Adrenal gland (tissue), 12 donors: ENCODE measurements around the gene ACTL6B. TPM values are rescaled to one million over a fixed set of nuclear protein-coding genes. Genes with fewer than 3 reads are reported as not detected.

Experiments
- DNase-seq, 7 donors: peaks; one replicate each; pipeline ENCODE4 v3.0.0-alpha.2; 2019 to 2020
- H3K27ac ChIP-seq, 5 donors: fragments of 200-600 bp; sonication (generic) in 4 of 5; 1 replicate in 3 of 5; 2 replicates in 2 of 5; pipeline versions ENCODE4 v1.5.1 to v1.8.0; 2016 to 2020; ENCODE audit warnings: mild to moderate bottlenecking in 1 of 5
- H3K27me3 ChIP-seq: fragments of 200-600 bp; 2 replicates; pipeline ENCODE4 v1.8.0; 2021
- H3K36me3 ChIP-seq, 2 donors: fragments of 200-600 bp; replicated peaks in 1 of 2; 1 replicate in 1 of 2; 2 replicates in 1 of 2; pipeline versions ENCODE4 v1.5.1 to v1.8.0; 2018 to 2022
- H3K4me1 ChIP-seq, 2 donors: fragments of 200-600 bp; replicated peaks in 1 of 2; 1 replicate in 1 of 2; 2 replicates in 1 of 2; pipeline versions ENCODE4 v1.5.1 to v1.8.0; 2018 to 2021
- H3K4me3 ChIP-seq, 4 donors: fragments of 200-600 bp; sonication (generic) in 3 of 4; one replicate each; pipeline ENCODE4 v1.5.1; 2016 to 2018
- H3K9me3 ChIP-seq, 3 donors: fragments of 200-600 bp; sonication (generic) in 1 of 3; replicated peaks in 1 of 3; 1 replicate in 2 of 3; 2 replicates in 1 of 3; pipeline versions ENCODE4 v1.5.1 to v1.8.0; 2016 to 2021
- POLR2A ChIP-seq, 2 donors: fragments of 450-650 bp; IDR thresholded peaks; one replicate each; pipeline ENCODE4 v1.6.1; 2017; ENCODE audit warnings: antibody characterized with exemption in 2 of 2, mild to moderate bottlenecking in 2 of 2, moderate library complexity in 1 of 2
- WGBS, 4 donors: extraction: QIAGEN DNeasy Blood & Tissue Kit in 2 of 4; methylation state at CpG; one replicate each; pipeline versions ENCODE4 v1.1.5 to v1.1.7; 2013 to 2017; 5-methylcytosine and 5-hydroxymethylcytosine counted together
- intact Hi-C, 2 donors: fragments of 100-400 bp; cut with DNase I; formaldehyde crosslinking; loops; one replicate each; pipeline versions ENCODE4 v1.14.1 to v1.15.0; 2022 to 2023
- polyA plus RNA-seq, 3 donors: library from polyadenylated mRNA; stranded (reverse); fragments of 200-250 nt in 2 of 3; fragments of 350-450 nt in 1 of 3; fragmentation: Illumina TruSeq in 1 of 3; extraction: RNeasy Lipid Tissue Mini Kit (QIAGEN cat#74804) in 1 of 3; gene quantifications; one replicate each; pipeline ENCODE4 v1.2.3, GENCODE V29; 2013 to 2014
- total RNA-seq, 9 donors: library from RNA; depleted of rRNA in 4 of 9; stranded (reverse); fragments of >200 nt in 4 of 9; fragments of 120-200 nt in 1 of 9; fragmentation: NEBNext Ultra II Directional in 1 of 9; extraction: Animal tissue kit (Norgen Biotek cat#: 25700) in 1 of 9; gene quantifications; one replicate each; pipeline versions ENCODE4 v1.1.0 to v1.2.4, GENCODE V29; 2013 to 2023
- TF ChIP-seq, protein P1 (sequence below), 6 experiments: fragments of 450-650 bp in 4 of 6; fragments of 200-600 bp in 2 of 6; sonication (generic) in 1 of 6; IDR thresholded peaks; 1 replicate in 5 of 6; 2 replicates in 1 of 6; pipeline versions ENCODE4 v1.5.1 to v1.8.0; 2016 to 2021; ENCODE audit warnings: antibody characterized with exemption in 6 of 6, mild to moderate bottlenecking in 2 of 6, moderate library complexity in 1 of 6
- donor health status: healthy with polysubstance abuse.
- donor health status: Bipolar disorder and iron deficiency.
- donor health status: DM: yes; HTN: yes; CAD: no.
- donor health status: DM: no; HTN: no; CAD: no.
- donor health status: DM: no; HTN: no; CAD: no.
- donor health status: DM: yes; HTN: yes; CAD: no.

Gene ACTL6B
- total and polyA plus RNA-seq, 12 donors: 0.64 to 5.1 (median 2.4) TPM; not detected in 5

DNA sequence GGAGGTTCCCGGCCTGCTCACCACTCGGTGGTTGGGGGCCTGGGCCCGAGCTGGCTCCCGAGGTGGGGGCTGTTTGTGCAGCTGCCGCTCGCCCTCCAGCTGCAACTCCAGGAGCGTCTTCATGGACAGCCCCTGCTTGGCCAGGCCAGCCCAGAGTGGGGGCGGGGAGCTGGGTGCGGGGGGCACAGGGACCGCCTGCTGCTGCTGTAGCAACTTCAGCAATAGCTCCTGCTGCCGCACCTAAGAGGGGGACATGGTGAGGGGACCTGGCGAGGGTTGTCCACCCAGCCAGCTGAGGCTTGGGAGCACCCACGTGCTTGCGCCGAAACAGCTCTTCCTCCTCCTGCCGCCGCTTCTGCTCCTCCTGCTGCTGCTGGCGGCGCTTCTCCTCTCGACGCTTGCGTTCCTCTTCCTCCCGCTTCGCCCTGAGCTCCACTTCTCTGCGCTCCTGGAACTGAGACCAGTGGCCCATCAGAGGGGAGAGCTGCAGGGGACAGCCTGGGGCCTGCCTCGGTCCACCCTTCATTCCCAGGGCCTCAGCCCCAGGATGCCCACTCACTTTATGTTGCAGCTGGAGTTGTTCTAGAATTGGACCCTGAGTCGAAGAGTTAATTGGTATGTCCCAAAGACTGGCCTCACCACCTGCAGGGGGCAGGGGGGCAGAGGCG lies 26.9 kb upstream of the ACTL6B start:
- peaks cover 17 to 33% of the 10 kb centered on the region in 2 donors for H3K4me1 ChIP-seq
- TF ChIP-seq POLR2A (IDR thresholded peaks at IDR 0.05): no peak
- TF ChIP-seq, protein P1, sequence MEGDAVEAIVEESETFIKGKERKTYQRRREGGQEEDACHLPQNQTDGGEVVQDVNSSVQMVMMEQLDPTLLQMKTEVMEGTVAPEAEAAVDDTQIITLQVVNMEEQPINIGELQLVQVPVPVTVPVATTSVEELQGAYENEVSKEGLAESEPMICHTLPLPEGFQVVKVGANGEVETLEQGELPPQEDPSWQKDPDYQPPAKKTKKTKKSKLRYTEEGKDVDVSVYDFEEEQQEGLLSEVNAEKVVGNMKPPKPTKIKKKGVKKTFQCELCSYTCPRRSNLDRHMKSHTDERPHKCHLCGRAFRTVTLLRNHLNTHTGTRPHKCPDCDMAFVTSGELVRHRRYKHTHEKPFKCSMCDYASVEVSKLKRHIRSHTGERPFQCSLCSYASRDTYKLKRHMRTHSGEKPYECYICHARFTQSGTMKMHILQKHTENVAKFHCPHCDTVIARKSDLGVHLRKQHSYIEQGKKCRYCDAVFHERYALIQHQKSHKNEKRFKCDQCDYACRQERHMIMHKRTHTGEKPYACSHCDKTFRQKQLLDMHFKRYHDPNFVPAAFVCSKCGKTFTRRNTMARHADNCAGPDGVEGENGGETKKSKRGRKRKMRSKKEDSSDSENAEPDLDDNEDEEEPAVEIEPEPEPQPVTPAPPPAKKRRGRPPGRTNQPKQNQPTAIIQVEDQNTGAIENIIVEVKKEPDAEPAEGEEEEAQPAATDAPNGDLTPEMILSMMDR (IDR thresholded peaks at IDR 0.05): no peak
- intact Hi-C loops: loop anchor here in 1 of 2 donors (5.0 kb wide), 1 partner anchor 216 kb away; no protein-coding TSS in a partner anchor

DNA sequence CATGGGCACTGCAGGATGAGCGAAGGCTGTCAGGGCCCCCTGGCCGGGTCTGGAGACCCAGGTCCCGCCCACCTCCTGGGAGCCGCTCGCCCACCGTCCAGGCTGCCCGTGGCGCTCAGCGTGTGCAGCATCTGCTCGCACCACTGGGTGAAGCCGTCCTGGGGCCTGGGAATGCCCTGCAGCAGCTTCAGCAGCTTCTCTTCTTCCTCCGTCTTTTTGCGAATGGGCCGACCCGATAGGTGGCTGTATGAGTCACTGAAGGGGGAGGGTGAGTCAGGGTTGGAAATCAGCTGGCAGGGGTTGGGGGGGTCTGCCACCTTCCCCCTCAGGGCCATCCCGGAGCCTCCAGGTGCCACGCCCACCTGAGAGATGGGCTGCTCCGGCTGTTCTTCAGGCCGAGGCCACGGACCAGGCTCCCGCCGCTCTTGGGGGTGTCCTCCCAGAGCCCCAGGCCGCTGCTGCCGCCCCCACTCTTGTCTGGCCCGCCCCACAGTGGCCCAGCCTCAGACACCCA lies 26.0 kb upstream of the ACTL6B start:
- 46 to 64% (median 56%) methylated on average over 12 to 25 of the region's 25 CpGs for WGBS, 4 donors

More for the DNA sequence above, 26.9 kb upstream of the ACTL6B start:
- 82 to 96% (median 86%) methylated on average over 13 to 28 of the region's 28 CpGs for WGBS, 4 donors
- Histone ChIP-seq H3K27ac (no peak overlapping the region), H3K4me3 (no peak overlapping the region), H3K9me3 (no peaks in the 10 kb centered on the region), H3K27me3 (no peaks in the 10 kb centered on the region), H3K36me3 (peaks cover 0 to 90% of the 10 kb centered on the region in 2 donors)
- peak in 3 of 7 donors; percentile 9 to 34 (median 29) for DNase-seq

DNA sequence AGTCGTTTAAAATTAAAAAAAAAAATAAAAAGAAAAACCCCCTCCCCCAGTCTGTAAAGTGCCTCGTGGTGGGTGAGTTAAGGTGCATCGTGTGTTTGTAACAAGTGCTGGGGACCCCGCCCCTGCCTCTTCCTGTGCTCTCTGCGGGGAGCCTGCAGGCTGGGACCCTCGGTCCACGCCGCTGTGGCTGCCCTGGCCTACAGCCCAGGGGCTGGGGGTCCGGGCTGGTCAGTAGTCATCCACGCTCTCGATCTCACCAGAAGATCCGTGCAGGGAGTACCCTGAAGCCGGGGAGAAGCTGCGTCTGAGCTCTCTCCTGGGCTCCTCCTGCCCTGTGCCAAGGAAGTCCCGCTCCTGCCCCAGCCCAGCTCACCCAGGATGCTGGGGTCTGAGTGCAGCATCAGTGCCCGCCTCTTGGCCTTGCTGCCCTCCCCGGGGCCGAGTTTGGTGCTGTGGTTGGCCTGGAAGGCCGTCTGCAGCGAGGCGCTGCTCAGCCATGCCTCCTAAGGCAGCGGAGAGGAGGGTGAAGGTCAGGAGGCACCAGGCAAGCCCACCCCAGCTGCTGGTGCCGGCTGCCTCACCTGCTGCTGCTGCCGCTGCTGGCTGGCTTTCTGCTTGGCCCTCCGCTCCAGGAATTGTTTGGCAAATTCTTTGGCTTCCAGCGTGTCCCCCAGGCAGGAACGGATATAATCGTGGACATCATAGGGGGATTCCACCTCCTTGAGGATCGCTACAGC lies 25.4 kb upstream of the ACTL6B start:
- H3K27me3 ChIP-seq: no peaks in the 10 kb centered on the region
- peak in 3 of 7 donors; percentile 16 to 30 (median 23) for DNase-seq
- peaks cover 10 to 27% of the 10 kb centered on the region in 2 donors for H3K4me1 ChIP-seq
- TF ChIP-seq POLR2A (IDR thresholded peaks at IDR 0.05): no peak
- TF ChIP-seq, protein P1 (IDR thresholded peaks at IDR 0.05): no peak
- H3K4me3 ChIP-seq: no peak overlapping the region
- no peaks in the 10 kb centered on the region for H3K9me3 ChIP-seq
- WGBS, 4 donors: 64 to 78% (median 72%) methylated on average over 14 to 29 of the region's 29 CpGs
- peak overlapping the region in 2 of 5 donors; percentile 57 to 74 for H3K27ac ChIP-seq
- H3K36me3 ChIP-seq: peaks cover 0 to 90% of the 10 kb centered on the region in 2 donors
- intact Hi-C loops: loop anchor here in 1 of 2 donors (5.0 kb wide), 1 partner anchor 214 kb away; no protein-coding TSS in a partner anchor

More for the DNA sequence above, 26.0 kb upstream of the ACTL6B start:
- Histone ChIP-seq H3K4me1 (peaks cover 10 to 25% of the 10 kb centered on the region in 2 donors), H3K9me3 (no peaks in the 10 kb centered on the region), H3K36me3 (peaks cover 0 to 90% of the 10 kb centered on the region in 2 donors), H3K27me3 (no peaks in the 10 kb centered on the region), H3K27ac (peak overlapping the region in 2 of 5 donors; percentile 38 to 57), H3K4me3 (no peak overlapping the region)
- intact Hi-C loops: loop anchor here in 1 of 2 donors (5.0 kb wide), 1 partner anchor 215 kb away; no protein-coding TSS in a partner anchor
- TF ChIP-seq, protein P1 (IDR thresholded peaks at IDR 0.05): no peak
- TF ChIP-seq POLR2A (IDR thresholded peaks at IDR 0.05): no peak
- DNase-seq: peak; percentile 53 to 77 (median 70)
